ENCODE data around the gene MBP.

- no peak for TF ChIP-seq POLR2AphosphoS5 (IDR thresholded peaks at IDR 0.05; ENCODE audit: borderline replicate concordance, low read depth, low read length)
- TF ChIP-seq EZH2 (IDR thresholded peaks at IDR 0.05): no peak
Observed at GRCh38 chr18:76935722-76936337, 196.8 kb downstream of the MBP start.
